GM12878 (cell line): ENCODE measurements around the gene SEC14L1. TPM values are rescaled to one million over a fixed set of nuclear protein-coding genes. Genes with fewer than 3 reads are reported as not detected.

Experiments
- CHD2 ChIP-seq: IDR thresholded peaks from 2 replicates; pipeline ENCODE4 v1.6.1; 2011; ENCODE audit warnings: low read depth, low read length, improper control_type of control experiment, borderline replicate concordance
- IKZF1 ChIP-seq: fragments of 450-650 bp; conservative IDR thresholded peaks from 2 replicates; pipeline ENCODE4 v1.6.1; 2017; ENCODE audit warnings: antibody characterized with exemption, mild to moderate bottlenecking
- JUNB ChIP-seq: IDR thresholded peaks from 2 replicates; pipeline ENCODE4 v1.6.1; 2016; ENCODE audit warnings: antibody characterized with exemption, mild to moderate bottlenecking
- JUND ChIP-seq: IDR thresholded peaks from 2 replicates; pipeline ENCODE4 v1.6.1; 2012; ENCODE audit warnings: low read depth, mild to moderate bottlenecking, low read length, improper control_type of control experiment, moderate library complexity
- NBN ChIP-seq: fragments of 450-650 bp; IDR thresholded peaks from 2 replicates; pipeline ENCODE4 v1.6.1; 2016
- PAX5 ChIP-seq: IDR thresholded peaks from 2 replicates; pipeline ENCODE4 v1.6.1; 2011; ENCODE audit warnings: low read depth, low read length, borderline replicate concordance
- PKNOX1 ChIP-seq: fragments of 450-650 bp; IDR thresholded peaks from 2 replicates; pipeline ENCODE4 v1.6.1; 2016; ENCODE audit warnings: mild to moderate bottlenecking
- RB1 ChIP-seq: fragments of 450-650 bp; formaldehyde crosslinking; IDR thresholded peaks from 2 replicates; pipeline ENCODE4 v1.6.1; 2017; ENCODE audit warnings: mild to moderate bottlenecking, borderline replicate concordance
- RELA ChIP-seq: fragments of 450-650 bp; IDR thresholded peaks from 2 replicates; pipeline ENCODE4 v1.8.0; 2014; ENCODE audit warnings: borderline replicate concordance; ENCODE audit not compliant: partially characterized antibody
- SIN3A ChIP-seq: IDR thresholded peaks from 2 replicates; pipeline ENCODE4 v1.6.1; 2012; ENCODE audit warnings: low read depth, low read length, improper control_type of control experiment
- SP1 ChIP-seq: IDR thresholded peaks from one replicate; pipeline ENCODE4 v1.6.1; 2011; ENCODE audit warnings: low read depth, low read length
- SREBF1 ChIP-seq: IDR thresholded peaks from 2 replicates; pipeline ENCODE4 v1.6.1; 2012; ENCODE audit warnings: mild to moderate bottlenecking, low read length
- TARDBP ChIP-seq: IDR thresholded peaks from 2 replicates; pipeline ENCODE4 v1.6.1; 2016; ENCODE audit warnings: borderline replicate concordance
- TCF3 ChIP-seq: IDR thresholded peaks from 2 replicates; pipeline ENCODE4 v1.6.1; 2012; ENCODE audit warnings: low read depth, mild to moderate bottlenecking, low read length, borderline replicate concordance; ENCODE audit not compliant: insufficient read depth
- TCF7 ChIP-seq: IDR thresholded peaks from 2 replicates; pipeline ENCODE4 v1.6.1; 2014; ENCODE audit warnings: antibody characterized with exemption, borderline replicate concordance
- USF1 ChIP-seq: IDR thresholded peaks from 2 replicates; pipeline ENCODE4 v1.6.1; 2011; ENCODE audit warnings: borderline replicate concordance, low read depth, mild to moderate bottlenecking, moderate library complexity, mixed read lengths, low read length; ENCODE audit not compliant: insufficient read depth; ENCODE audit errors: extremely low read length
- YY1 ChIP-seq: IDR thresholded peaks from 2 replicates; pipeline ENCODE4 v1.6.1; 2011; ENCODE audit warnings: low read depth, mild to moderate bottlenecking, low read length
- ZBTB4 ChIP-seq: fragments of 450-650 bp; formaldehyde crosslinking; IDR thresholded peaks from 2 replicates; pipeline ENCODE4 v1.4.0; 2022; ENCODE audit warnings: mild to moderate bottlenecking, moderate library complexity
- ZNF207 ChIP-seq: fragments of 450-650 bp; IDR thresholded peaks from 2 replicates; pipeline ENCODE4 v1.6.1; 2014; ENCODE audit warnings: antibody characterized with exemption, mild to moderate bottlenecking, borderline replicate concordance
- ZNF592 ChIP-seq: fragments of 450-650 bp; IDR thresholded peaks from 2 replicates; pipeline ENCODE4 v1.6.1; 2017; ENCODE audit warnings: mild to moderate bottlenecking, moderate library complexity
- polyA plus RNA-seq, 11 experiments: library from polyadenylated mRNA; depleted of rRNA in 4 of 11; unstranded in 6 of 11; stranded (reverse) in 5 of 11; fragments of >200 nt; fragmentation: Nextera tagmentation in 4 of 11; fragmentation: Illumina TruSeq in 1 of 11; extraction: Ambion mirVana in 4 of 11; extraction: Trizol in 1 of 11; gene quantifications; 1 replicate in 1 of 11; 2 replicates in 10 of 11; pipeline versions ENCODE4 v1.2.1 to v1.2.3, GENCODE V29; 2011 to 2016; ENCODE audit warnings: inconsistent platforms in 2 of 11, missing spikeins in 2 of 11, low read depth in 1 of 11
- total RNA-seq, 4 experiments: library from RNA; depleted of rRNA in 3 of 4; stranded (reverse); fragments of >200 nt in 3 of 4; fragmentation: Illumina TruSeq in 1 of 4; extraction: Trizol in 1 of 4; gene quantifications; 2 replicates each; pipeline versions ENCODE4 v1.2.1 to v1.2.3, GENCODE V29; 2013 to 2021

SEC14L1 gene
- total and polyA plus RNA-seq, 10 of the 15 experiments (the other 5 are each of a cell fraction or from before 2014, with no cell fraction given) = 6.3 to 66.1 (median 33.5) TPM

- TF ChIP-seq YY1 (no peak), JUNB (no peak), ZNF592 (no peak), RELA (peak; percentile 76), NBN (peak; percentile 90), PAX5 (peak; percentile 66; the same call in 1 of the 2 replicates), SIN3A (peak; percentile 76; the same call in 1 of the 2 replicates), ZNF207 (peak; percentile 71; the same call in 1 of the 2 replicates), JUND (no peak), SREBF1 (no peak), CHD2 (peak; percentile 49; the same call in 1 of the 2 replicates), IKZF1 (peak; percentile 99), SP1 (peak; percentile 31), PKNOX1 (no peak), TCF3 (no peak; the same call in 1 of the 2 replicates), ZBTB4 (CRISPR knock-in tag) (no peak), TARDBP (no peak), RB1 (peak; percentile 84; the same call in 1 of the 2 replicates), USF1 (no peak), TCF7 (no peak)
These were observed 447 bp upstream of the SEC14L1 start (continued) for GRCh38 chr17:77140166-77140877.
